ENCODE data around the gene UGT1A6.
"Not testable (repeated sequence)": the region's sequence is repeated elsewhere in the genome, so short reads cannot be mapped to it uniquely, and the experiment has no call there.

The UGT1A6 gene

DNA sequence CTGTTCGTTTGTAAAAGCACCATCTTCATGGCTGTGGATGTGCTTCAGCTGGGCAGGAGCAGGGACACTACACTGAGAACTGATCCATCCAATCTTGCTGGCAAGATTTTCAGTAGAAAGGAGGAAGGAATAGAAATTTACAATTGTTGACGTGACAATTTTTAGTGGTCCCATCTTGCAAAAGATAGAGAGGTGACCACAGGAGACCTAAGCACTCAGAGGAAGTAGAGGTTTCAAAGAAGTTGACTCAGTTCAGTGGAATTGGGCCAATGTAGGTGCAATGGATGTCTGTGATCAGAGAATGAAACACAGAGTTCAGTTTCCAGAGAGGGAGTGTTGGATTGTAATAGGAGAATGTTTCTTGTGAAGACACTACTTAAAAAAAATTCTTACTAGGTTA lies 21.4 kb downstream of the UGT1A6 start:
- DNase-seq (ENCODE audit: extremely low read depth in 1 of 2, low read depth in 1 of 2): no peak

GRCh38 chr2:233718552-233718951 lies 25.9 kb downstream of the UGT1A6 start, which contains the start of gene UGT1A4:
Gene UGT1A4, plus strand, starts transcription at chr2:233718736. Its CDS starts 85 bp downstream, at chr2:233718821.
- no peak for DNase-seq (ENCODE audit: extremely low read depth in 1 of 2, low read depth in 1 of 2)

- DNase-seq (ENCODE audit: extremely low read depth in 1 of 2, low read depth in 1 of 2): no peak
These were observed 36.1 kb downstream of the UGT1A6 start, which contains the start of gene UGT1A3 for GRCh38 chr2:233728723-233729301. Gene UGT1A3, plus strand, starts transcription at chr2:233729042. Its CDS starts 85 bp downstream, at chr2:233729127.

GRCh38 chr2:233736868-233737653 lies 44.4 kb downstream of the UGT1A6 start:
- not testable (repeated sequence) for DNase-seq (ENCODE audit: extremely low read depth in 1 of 2, low read depth in 1 of 2)

DNA sequence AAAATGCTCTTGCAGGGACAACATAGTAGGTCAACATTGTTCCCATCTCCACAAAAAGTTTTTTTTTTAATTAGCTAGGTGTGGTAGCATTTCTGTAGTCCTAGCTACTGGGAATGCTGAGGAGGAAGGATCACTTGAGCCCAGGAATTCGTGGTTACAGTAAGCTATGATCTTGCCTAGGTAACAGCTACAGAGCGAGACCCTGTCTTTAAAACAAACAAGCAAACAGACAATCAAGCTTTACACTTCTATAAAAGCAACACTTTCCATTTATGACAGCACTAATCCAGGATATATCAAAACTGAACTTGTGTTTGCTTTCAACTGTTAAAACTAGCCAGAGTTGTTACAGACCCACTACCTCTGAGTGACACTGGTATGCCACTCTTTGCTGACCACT lies 48.2 kb downstream of the UGT1A6 start:
- no peak for DNase-seq (ENCODE audit: extremely low read depth in 1 of 2, low read depth in 1 of 2)

- DNase-seq (ENCODE audit: extremely low read depth in 1 of 2, low read depth in 1 of 2): no peak
These were observed 51.0 kb downstream of the UGT1A6 start for GRCh38 chr2:233743464-233744259.

- DNase-seq (ENCODE audit: extremely low read depth in 1 of 2, low read depth in 1 of 2): no peak
These were observed 52.5 kb downstream of the UGT1A6 start for GRCh38 chr2:233745073-233745755.

- not testable (repeated sequence) for DNase-seq (ENCODE audit: extremely low read depth in 1 of 2, low read depth in 1 of 2)
These were observed 53.1 kb downstream of the UGT1A6 start for GRCh38 chr2:233745838-233746237.

- DNase-seq (ENCODE audit: extremely low read depth in 1 of 2, low read depth in 1 of 2): no peak
These were observed 54.0 kb downstream of the UGT1A6 start for GRCh38 chr2:233746475-233747282.

DNA sequence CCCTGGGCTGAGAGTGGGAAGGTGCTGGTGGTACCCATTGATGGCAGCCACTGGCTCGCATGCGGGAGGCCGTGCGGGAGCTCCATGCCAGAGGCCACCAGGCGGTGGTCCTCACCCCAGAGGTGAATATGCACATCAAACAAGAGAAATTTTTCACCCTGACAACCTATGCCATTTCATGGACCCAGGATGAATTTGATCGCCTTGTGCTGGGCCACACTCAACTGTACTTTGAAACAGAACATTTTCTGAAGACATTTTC lies 54.5 kb downstream of the UGT1A6 start:
- DNase-seq (ENCODE audit: extremely low read depth in 1 of 2, low read depth in 1 of 2): no peak

- DNase-seq (ENCODE audit: extremely low read depth in 1 of 2, low read depth in 1 of 2): not testable (repeated sequence)
These were observed 58.0 kb downstream of the UGT1A6 start for GRCh38 chr2:233750689-233751088.

- DNase-seq (ENCODE audit: extremely low read depth in 1 of 2, low read depth in 1 of 2): not testable (repeated sequence)
These were observed 58.7 kb downstream of the UGT1A6 start for GRCh38 chr2:233751212-233752009.

- no peak for DNase-seq (ENCODE audit: extremely low read depth in 1 of 2, low read depth in 1 of 2)
These were observed 62.4 kb downstream of the UGT1A6 start for GRCh38 chr2:233754872-233755611.

DNA sequence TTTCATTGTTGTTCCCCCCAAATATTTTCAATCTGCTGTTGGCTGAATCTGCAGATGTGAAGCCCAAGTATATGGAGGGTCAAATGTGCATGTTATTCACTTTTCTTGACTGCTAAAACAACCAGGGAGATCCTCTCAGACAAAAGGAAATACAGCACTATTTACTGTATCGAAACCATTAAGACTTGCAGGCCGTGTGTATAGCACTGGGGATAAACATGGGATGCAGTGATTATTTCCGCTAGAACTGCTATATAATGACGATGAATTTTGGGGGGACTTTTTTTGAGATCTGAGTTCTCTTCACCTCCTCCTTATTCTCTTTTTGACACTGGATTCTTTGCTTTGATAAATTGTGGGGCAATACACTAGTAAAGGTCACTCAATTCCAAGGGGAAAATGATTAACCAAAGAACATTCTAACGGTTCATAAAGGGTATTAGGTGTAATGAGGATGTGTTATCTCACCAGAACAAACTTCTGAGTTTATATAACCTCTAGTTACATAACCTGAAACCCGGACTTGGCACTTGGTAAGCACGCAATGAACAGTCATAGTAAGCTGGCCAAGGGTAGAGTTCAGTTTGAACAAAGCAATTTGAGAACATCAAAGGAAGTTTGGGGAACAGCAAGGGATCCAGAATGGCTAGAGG lies 63.9 kb downstream of the UGT1A6 start:
- no peak for DNase-seq (ENCODE audit: extremely low read depth in 1 of 2, low read depth in 1 of 2)

DNA sequence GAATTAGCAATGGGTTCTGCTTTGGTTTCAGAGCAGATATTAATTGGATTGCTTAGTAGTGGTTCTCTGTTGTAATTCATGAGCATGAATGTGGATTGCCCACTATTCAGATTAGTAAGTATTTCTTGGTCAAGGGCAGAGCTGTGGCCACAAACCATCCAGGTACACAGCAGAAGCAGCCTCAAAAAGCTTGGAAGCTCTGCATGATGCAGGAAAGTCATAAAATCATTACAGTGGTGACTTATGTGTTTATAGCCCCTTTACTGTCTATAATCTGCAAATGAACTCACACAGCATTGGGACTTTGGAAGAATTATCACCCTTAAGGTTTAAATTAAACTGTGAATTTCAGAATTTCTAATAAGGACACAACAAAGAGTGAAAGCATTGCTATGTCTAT lies 65.5 kb downstream of the UGT1A6 start:
- no peak for DNase-seq (ENCODE audit: extremely low read depth in 1 of 2, low read depth in 1 of 2)

- no peak for DNase-seq (ENCODE audit: extremely low read depth in 1 of 2, low read depth in 1 of 2)
These were observed 66.2 kb downstream of the UGT1A6 start for GRCh38 chr2:233758849-233759248.

DNA sequence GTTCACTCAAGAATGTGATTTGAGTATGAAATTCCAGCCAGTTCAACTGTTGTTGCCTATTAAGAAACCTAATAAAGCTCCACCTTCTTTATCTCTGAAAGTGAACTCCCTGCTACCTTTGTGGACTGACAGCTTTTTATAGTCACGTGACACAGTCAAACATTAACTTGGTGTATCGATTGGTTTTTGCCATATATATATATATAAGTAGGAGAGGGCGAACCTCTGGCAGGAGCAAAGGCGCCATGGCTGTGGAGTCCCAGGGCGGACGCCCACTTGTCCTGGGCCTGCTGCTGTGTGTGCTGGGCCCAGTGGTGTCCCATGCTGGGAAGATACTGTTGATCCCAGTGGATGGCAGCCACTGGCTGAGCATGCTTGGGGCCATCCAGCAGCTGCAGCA lies 67.4 kb downstream of the UGT1A6 start, which contains the start of gene UGT1A1:
TSS of gene UGT1A1 (plus strand) at position 228 of the 400 bp plus-strand sequence. CDS start at position 246, 18 bp downstream.
- DNase-seq (ENCODE audit: extremely low read depth in 1 of 2, low read depth in 1 of 2): no peak

Measured in activated CD8-positive, alpha-beta memory T cell treated with anti-CD3 and anti-CD28 coated beads for 1 hour (primary cell).